Heart left ventricle (tissue), 13 donors: ENCODE results near the gene SLC10A1.

Source experiments
- CTCF ChIP-seq, 12 donors: fragments of 200-600 bp; sonication (generic) in 4 of 12; IDR thresholded peaks; one replicate each; pipeline versions ENCODE4 v1.5.0 to v1.8.0; 2018 to 2022; ENCODE audit warnings: antibody characterized with exemption in 12 of 12, mild to moderate bottlenecking in 5 of 12
- POLR2A ChIP-seq, 2 donors: fragments of 450-650 bp; IDR thresholded peaks; one replicate each; pipeline ENCODE4 v1.6.1; 2017; ENCODE audit warnings: antibody characterized with exemption in 2 of 2, mild to moderate bottlenecking in 2 of 2, moderate library complexity in 2 of 2
- donor health status: ischemic (EF 13 %, LVEDD 7.1; RV severe dilation, severe dysfunction).
- donor health status: DM: no; HTN: yes; CAD: no.
- donor health status: DM: no; HTN: no; CAD: no.
- donor health status: ischemic (EF 25% LVEDD 6.9; RV normal size, moderate dysfunction).
- donor health status: ischemic (EF 25% LVEDD 5.7; RV mildly dilated, moderate dysfunction).
- donor health status: ischemic (EF 35%, LVEDD 5.7; RV mildly dilated, moderate dysfunction).
- donor health status: nonischemic (EF 11% LVEDD 7.7; RV severe dilation, severe dysfunction).
- donor health status: DM: yes; HTN: yes; CAD: no.
- donor health status: PGD.
- donor health status: ischemic (EF 29% LVEDD 5.4; RV normal size, mild dysfunction).
- donor health status: nonischemic (EF 23%, LVEDD 6.1; RV moderate dilation, normal function).

GRCh38 chr14:69814397-69814796 lies 17.4 kb upstream of the SLC10A1 start:
- TF ChIP-seq CTCF (IDR thresholded peaks at IDR 0.05) (no peak), POLR2A (IDR thresholded peaks at IDR 0.05) (no peak)
